Panc1 (cell line): ENCODE measurements around the gene TESMIN. TPM values are rescaled to one million over a fixed set of nuclear protein-coding genes. Genes with fewer than 3 reads are reported as not detected.

ENCODE experiments used
- ATAC-seq: fragments of 200-7000 bp; cut with Tn5 transposase; 2 replicates; pipeline ENCODE4 v1.9.1; 2020; ENCODE audit warnings: mild to moderate bottlenecking, moderate library complexity
- BruUV-seq: library from RNA; stranded (reverse); fragments of 400-500 nt; replicated peaks from 2 replicates; lab custom pipeline; 2021; lab: Mats Ljungman, UMichigan
- CTCF ChIA-PET: fragments of 300-600 bp; sonication (Branson Sonifier 250); formaldehyde crosslinking; loops from one replicate; lab custom pipeline; 2022; ENCODE audit warnings: antibody characterized with exemption; lab: Charles Lee
- POLR2A ChIA-PET: fragments of 300-600 bp; sonication (Branson Sonifier 250); formaldehyde crosslinking; loops from one replicate; lab custom pipeline; 2022; ENCODE audit warnings: antibody characterized with exemption; lab: Charles Lee
- DNase-seq: peaks from one replicate; pipeline ENCODE4 v3.0.0-alpha.2; 2010; ENCODE audit warnings: low read depth, low spot score
- H3K27ac ChIP-seq: 2 replicates; pipeline ENCODE4 v1.5.1; 2011; ENCODE audit warnings: mild to moderate bottlenecking, low read length, inconsistent platforms
- H3K27me3 ChIP-seq: fragments of 200-500 bp; sonication (Bioruptor generic); 2 replicates; pipeline ENCODE4 v1.6.0; 2014; ENCODE audit warnings: low read length, inconsistent platforms; ENCODE audit not compliant: control insufficient read depth, insufficient read depth
- H3K36me3 ChIP-seq: fragments of 200-500 bp; sonication (Bioruptor generic); 2 replicates; pipeline ENCODE4 v1.5.1; 2014; ENCODE audit warnings: inconsistent platforms, mild to moderate bottlenecking, low read length, moderate library complexity; ENCODE audit not compliant: control insufficient read depth, insufficient read depth
- H3K4me1 ChIP-seq: 2 replicates; pipeline ENCODE4 v1.5.1; 2011; ENCODE audit warnings: inconsistent platforms, mild to moderate bottlenecking, low read length, moderate library complexity; ENCODE audit not compliant: control insufficient read depth, insufficient read depth
- H3K4me3 ChIP-seq, 2 experiments: 2 replicates each; pipeline ENCODE4 v1.5.1; 2011 to 2012; ENCODE audit warnings: low read depth in 2 of 2, low read length in 2 of 2, mild to moderate bottlenecking in 2 of 2, inconsistent platforms in 1 of 2, moderate library complexity in 1 of 2
- H3K9me3 ChIP-seq: fragments of 200-500 bp; sonication (Bioruptor generic); 2 replicates; pipeline ENCODE4 v1.5.1; 2014; ENCODE audit warnings: low read depth, mild to moderate bottlenecking, inconsistent platforms, low read length, moderate library complexity; ENCODE audit not compliant: control insufficient read depth, insufficient read depth
- CTCF ChIP-seq: fragments of 450-650 bp; IDR thresholded peaks from 2 replicates; pipeline ENCODE4 v1.5.1; 2017; ENCODE audit warnings: mild to moderate bottlenecking
- POLR2AphosphoS5 ChIP-seq: IDR thresholded peaks from 2 replicates; pipeline ENCODE4 v1.6.1; 2012; ENCODE audit warnings: mild to moderate bottlenecking, low read depth, low read length, moderate library complexity
- REST ChIP-seq, 2 experiments: IDR thresholded peaks; 2 replicates each; pipeline ENCODE4 v1.6.1; 2011 to 2012; ENCODE audit warnings: low read depth in 2 of 2, control low read depth in 1 of 2, low read length in 1 of 2, mild to moderate bottlenecking in 1 of 2, moderate library complexity in 1 of 2; ENCODE audit not compliant: insufficient read depth in 1 of 2
- SIN3A ChIP-seq: IDR thresholded peaks from 2 replicates; pipeline ENCODE4 v1.6.1; 2012; ENCODE audit warnings: low read depth, mild to moderate bottlenecking, low read length, moderate library complexity, borderline replicate concordance; ENCODE audit not compliant: insufficient read depth
- TCF7L2 ChIP-seq: IDR thresholded peaks from 2 replicates; pipeline ENCODE4 v1.6.1; 2011; ENCODE audit warnings: mild to moderate bottlenecking, low read depth, low read length, inconsistent platforms
- in situ Hi-C: cut with HindIII; loops from 2 replicates; pipeline ENCODE4 v1.10.0; 2016; ENCODE audit warnings: low sequenced_read_pairs, low pct_unique_long_range_greater_than_20kb
- intact Hi-C: fragments of 100-400 bp; cut with micrococcal nuclease; formaldehyde crosslinking; loops from one replicate; pipeline ENCODE4 v1.10.0; 2022; ENCODE audit not compliant: unreplicated experiment
- total RNA-seq: library from RNA; stranded (reverse); gene quantifications from one replicate; pipeline ENCODE4 v1.2.1, GENCODE V29; 2021; ENCODE audit not compliant: unreplicated experiment

The TESMIN gene
- total RNA-seq, 1 experiment from 2014 or later = 47.6 TPM

GRCh38 chr11:68783216-68783821 lies 32.0 kb upstream of the TESMIN start:
- TF ChIP-seq POLR2AphosphoS5 (no peak), REST (IDR thresholded peaks at IDR 0.05; ENCODE audit: insufficient read depth in 1 of 2, low read depth in 2 of 2, low read length in 1 of 2) (no peak), TCF7L2 (no peak), CTCF (no peak), SIN3A (no peak)
- in situ Hi-C loops (no loop called here), intact Hi-C loops (no loop called here)
- no peak overlapping the region for H3K4me3 ChIP-seq
- ATAC-seq = no peak
- ChIA-PET CTCF (no interaction called here), POLR2A (no interaction called here)
- no TSS peak for BruUV-seq
- DNase-seq = no peak
- peaks cover 8% of the 10 kb centered on the region; the same call in 1 of the 2 replicates for H3K36me3 ChIP-seq
- H3K27me3 ChIP-seq = no peaks in the 10 kb centered on the region
- no peaks in the 10 kb centered on the region for H3K4me1 ChIP-seq
- no peaks in the 10 kb centered on the region for H3K9me3 ChIP-seq
- no peak overlapping the region for H3K27ac ChIP-seq

GRCh38 chr11:68782711-68783110 lies 31.4 kb upstream of the TESMIN start:
- Histone ChIP-seq H3K4me3 (no peak overlapping the region), H3K9me3 (no peaks in the 10 kb centered on the region), H3K27me3 (no peaks in the 10 kb centered on the region), H3K4me1 (no peaks in the 10 kb centered on the region), H3K27ac (no peak overlapping the region), H3K36me3 (peaks cover 8% of the 10 kb centered on the region; the same call in 1 of the 2 replicates)
- ChIA-PET CTCF (no interaction called here), POLR2A (no interaction called here)
- BruUV-seq = no TSS peak
- TF ChIP-seq POLR2AphosphoS5 (no peak), SIN3A (no peak), TCF7L2 (no peak), CTCF (no peak), REST (IDR thresholded peaks at IDR 0.05; ENCODE audit: insufficient read depth in 1 of 2, low read depth in 2 of 2, low read length in 1 of 2) (no peak)
- DNase-seq = no peak
- intact Hi-C loops (no loop called here), in situ Hi-C loops (no loop called here)
- no peak for ATAC-seq
